Spleen (tissue), 7 donors: Measurements from ENCODE around the gene PPP1R9A.

ENCODE experiments used
- POLR2A ChIP-seq, 3 donors: fragments of 450-650 bp; IDR thresholded peaks; one replicate each; pipeline ENCODE4 v1.5.1; 2017; ENCODE audit warnings: antibody characterized with exemption in 3 of 3, mild to moderate bottlenecking in 1 of 3
- POLR2AphosphoS5 ChIP-seq, 3 donors: sonication (generic); formaldehyde crosslinking; IDR thresholded peaks; one replicate each; pipeline ENCODE4 v1.5.1; 2017; ENCODE audit warnings: antibody characterized with exemption in 3 of 3
- TF ChIP-seq, protein P1 (sequence below), 11 experiments: fragments of 200-600 bp in 7 of 11; fragments of 450-650 bp in 4 of 11; sonication (generic) in 4 of 11; IDR thresholded peaks in 8 of 11; conservative IDR thresholded peaks in 3 of 11; 1 replicate in 7 of 11; 2 replicates in 4 of 11; pipeline versions ENCODE4 v1.4.0 to v1.8.0; 2016 to 2021; ENCODE audit warnings: antibody characterized with exemption in 11 of 11, inconsistent platforms in 4 of 11, mild to moderate bottlenecking in 1 of 11
- donor health status: DM: no; HTN: no; CAD: no; lungs with moderate emphysema.
- donor health status: DM: no; HTN: no; CAD: no.
- donor health status: DM: no; HTN: no; CAD: no.

DNA sequence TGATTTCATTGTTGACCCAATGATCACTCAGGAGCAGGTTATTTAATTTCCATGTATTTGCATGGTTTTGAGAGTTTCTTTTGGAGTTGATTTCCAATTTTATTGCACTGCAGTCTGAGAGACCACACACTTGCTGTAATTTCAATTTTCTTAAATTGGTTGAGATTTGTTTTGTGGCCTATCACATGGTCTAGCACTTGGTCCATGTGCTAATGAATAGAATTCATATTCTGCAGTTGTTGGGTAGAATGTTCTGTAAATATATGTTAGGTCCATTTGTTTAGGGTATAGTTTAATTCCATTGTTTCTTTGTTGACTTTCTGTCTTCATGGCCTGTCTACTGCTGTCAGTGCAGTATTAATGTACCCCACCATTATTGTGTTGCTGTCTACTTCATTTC, 36.3 kb upstream of the PPP1R9A start:
- no peak for TF ChIP-seq POLR2A (IDR thresholded peaks at IDR 0.05)
- TF ChIP-seq, protein P1, sequence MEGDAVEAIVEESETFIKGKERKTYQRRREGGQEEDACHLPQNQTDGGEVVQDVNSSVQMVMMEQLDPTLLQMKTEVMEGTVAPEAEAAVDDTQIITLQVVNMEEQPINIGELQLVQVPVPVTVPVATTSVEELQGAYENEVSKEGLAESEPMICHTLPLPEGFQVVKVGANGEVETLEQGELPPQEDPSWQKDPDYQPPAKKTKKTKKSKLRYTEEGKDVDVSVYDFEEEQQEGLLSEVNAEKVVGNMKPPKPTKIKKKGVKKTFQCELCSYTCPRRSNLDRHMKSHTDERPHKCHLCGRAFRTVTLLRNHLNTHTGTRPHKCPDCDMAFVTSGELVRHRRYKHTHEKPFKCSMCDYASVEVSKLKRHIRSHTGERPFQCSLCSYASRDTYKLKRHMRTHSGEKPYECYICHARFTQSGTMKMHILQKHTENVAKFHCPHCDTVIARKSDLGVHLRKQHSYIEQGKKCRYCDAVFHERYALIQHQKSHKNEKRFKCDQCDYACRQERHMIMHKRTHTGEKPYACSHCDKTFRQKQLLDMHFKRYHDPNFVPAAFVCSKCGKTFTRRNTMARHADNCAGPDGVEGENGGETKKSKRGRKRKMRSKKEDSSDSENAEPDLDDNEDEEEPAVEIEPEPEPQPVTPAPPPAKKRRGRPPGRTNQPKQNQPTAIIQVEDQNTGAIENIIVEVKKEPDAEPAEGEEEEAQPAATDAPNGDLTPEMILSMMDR (IDR thresholded peaks at IDR 0.05 in 8 of 11, conservative IDR thresholded peaks at IDR 0.05 in 3 of 11), result no peak
- no peak for TF ChIP-seq POLR2AphosphoS5 (IDR thresholded peaks at IDR 0.05)
